GM19324 (cell line): ENCODE data around the gene KRTAP10-2.
"Not testable (repeated sequence)": the region's sequence is repeated elsewhere in the genome, so short reads cannot be mapped to it uniquely, and the experiment has no call there.

Source experiments
- ATAC-seq: cut with Tn5 transposase; IDR thresholded peaks from one replicate; pipeline ENCODE4 v1.9.1; 2021; ENCODE audit warnings: mild to moderate bottlenecking, moderate library complexity; ENCODE audit not compliant: unreplicated experiment, low FRiP score

Gene KRTAP10-2

GRCh38 chr21:44583800-44584147 lies 32.5 kb upstream of the KRTAP10-2 start:
- no peak for ATAC-seq

- no peak for ATAC-seq
Measured at GRCh38 chr21:44583089-44583799, 31.9 kb upstream of the KRTAP10-2 start.

DNA sequence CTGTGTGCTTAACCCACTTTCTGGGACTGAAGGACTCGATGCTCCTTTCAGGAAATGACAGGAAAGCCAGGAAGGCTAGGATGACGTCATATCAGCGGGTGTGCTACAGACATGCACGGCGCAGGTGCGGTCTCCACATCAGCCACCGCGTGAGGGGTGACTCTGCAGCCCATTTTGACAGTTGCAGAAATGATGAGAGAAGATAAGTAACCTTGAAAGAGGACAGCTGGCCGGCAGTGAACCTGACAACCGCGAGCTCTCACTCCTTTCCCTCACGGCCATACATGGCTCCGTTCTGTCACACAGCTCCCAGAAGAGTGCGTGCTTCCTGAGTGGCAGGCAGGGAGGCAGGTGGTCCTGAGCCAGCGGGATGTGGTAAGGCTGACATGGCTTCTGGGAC lies 30.8 kb upstream of the KRTAP10-2 start:
- ATAC-seq = no peak

- no peak for ATAC-seq
Measured at GRCh38 chr21:44581158-44581557, 29.9 kb upstream of the KRTAP10-2 start.

DNA sequence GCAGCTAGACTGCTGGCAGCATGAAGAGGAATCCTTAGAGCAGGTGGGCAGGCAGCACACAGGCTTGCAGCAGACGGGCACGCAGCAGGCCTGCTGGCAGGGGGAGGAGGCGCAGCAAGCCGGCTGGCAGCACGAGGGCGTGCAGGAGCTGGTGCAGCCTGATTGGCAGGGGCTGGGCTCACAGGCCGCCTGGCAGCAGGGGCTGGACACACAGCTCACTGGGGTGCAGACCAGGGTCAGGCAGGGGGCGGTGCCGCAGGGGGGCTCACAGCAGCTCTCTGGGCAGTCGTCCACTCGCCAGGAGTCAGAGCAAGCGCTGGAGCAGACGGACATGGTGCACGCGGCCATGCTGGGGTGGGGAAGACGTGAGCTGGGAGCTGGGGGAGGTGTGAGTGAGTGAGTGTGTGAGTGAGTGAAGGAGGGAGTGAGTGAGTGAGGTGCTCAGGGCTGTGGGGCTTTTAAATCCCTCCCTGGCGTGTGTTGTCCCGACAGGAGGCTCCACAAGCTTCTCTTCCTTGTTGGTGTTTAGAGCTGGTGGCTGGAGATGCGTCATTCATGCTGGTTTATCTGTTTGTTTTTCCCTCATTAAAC lies 29.0 kb upstream of the KRTAP10-2 start, which contains the start of gene KRTAP10-5:
KRTAP10-5 (minus strand) TSS at position 374 of the 591 bp plus-strand sequence; CDS start at position 348, 26 bp downstream.
- ATAC-seq = not testable (repeated sequence)

DNA sequence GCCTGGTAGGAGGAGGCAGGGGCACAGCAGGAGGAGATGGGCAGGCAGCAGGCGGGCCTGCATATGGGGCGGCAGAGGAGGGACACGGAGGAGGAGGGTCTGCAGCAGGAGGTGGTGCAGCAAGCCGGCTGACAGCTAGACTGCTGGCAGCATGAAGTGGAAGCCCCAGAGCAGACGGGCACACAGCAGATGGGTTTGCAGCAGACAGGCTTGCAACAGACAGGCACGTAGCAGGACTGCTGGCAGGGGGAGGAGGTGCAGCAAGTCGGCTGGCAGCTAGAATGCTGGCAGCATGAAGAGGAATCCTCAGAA lies 28.5 kb upstream of the KRTAP10-2 start:
- ATAC-seq = no peak

- no peak for ATAC-seq
Measured at GRCh38 chr21:44579056-44579832, 27.9 kb upstream of the KRTAP10-2 start.

DNA sequence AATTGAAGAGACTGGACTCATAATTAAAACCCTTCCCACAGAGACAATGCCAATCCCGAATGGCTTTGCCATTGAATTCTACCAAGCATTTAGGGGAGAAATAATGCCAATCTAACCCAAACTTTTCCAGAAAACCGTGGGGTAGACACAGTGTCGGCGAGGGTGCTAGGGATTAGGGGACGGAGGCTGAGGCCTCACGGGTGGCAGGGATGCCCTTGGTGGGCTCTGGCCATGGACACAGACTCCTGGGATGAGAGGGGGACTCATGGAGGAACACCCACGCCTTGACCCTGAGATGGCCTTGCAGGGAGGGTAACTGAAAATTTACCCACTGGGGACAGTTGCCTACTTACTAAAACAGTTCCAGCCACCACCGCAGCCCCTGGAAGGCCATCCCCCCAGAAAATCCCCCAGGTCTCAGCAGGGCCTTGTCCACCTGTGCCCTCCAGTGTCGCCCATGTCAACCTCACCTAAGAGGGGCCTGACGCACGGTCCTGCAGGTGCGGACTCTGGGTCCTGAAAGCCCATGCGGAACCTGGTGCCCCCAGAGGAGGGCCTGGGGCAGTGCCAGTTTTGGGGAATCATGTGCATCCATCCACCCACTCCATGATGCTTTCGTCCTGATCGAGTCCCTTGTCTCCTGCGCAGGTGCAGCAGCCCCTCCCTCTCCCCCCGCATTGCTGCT lies 27.2 kb upstream of the KRTAP10-2 start:
- no peak for ATAC-seq

- no peak for ATAC-seq
Measured at GRCh38 chr21:44576025-44576420, 24.7 kb upstream of the KRTAP10-2 start.

- no peak for ATAC-seq
Measured at GRCh38 chr21:44575307-44576024, 24.2 kb upstream of the KRTAP10-2 start.

DNA sequence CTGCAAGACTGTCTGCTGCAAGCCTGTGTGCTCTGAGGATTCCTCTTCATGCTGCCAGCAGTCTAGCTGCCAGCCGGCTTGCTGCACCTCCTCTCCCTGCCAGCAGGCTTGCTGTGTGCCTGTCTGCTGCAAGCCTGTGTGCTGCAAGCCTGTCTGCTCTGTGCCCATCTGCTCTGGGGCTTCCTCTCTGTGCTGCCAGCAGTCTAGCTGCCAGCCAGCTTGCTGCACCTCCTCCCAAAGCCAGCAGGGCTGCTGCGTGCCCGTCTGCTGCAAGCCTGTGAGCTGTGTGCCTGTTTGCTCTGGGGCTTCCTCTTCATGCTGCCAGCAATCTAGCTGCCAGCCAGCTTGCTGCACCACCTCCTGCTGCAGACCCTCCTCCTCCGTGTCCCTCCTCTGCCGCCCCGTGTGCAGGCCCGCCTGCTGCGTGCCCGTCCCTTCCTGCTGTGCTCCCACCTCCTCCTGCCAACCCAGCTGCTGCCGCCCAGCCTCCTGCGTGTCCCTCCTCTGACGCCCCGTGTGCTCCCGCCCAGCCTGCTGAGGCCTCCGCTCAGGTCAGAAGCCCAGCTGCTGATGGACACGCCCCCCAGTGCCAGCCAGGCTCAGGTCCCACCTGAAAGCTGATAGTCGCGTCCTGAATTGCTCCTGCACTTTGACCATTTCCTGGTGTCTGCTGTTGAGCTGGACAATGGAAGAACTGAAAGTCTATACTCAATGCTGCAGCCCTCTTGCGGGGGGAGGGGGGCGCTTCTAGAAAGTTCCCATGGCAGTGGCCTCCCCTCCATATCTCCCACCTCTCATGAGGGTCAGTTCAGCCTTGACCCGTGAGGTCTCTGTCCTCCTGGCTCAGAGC lies 23.4 kb upstream of the KRTAP10-2 start:
- no peak for ATAC-seq

DNA sequence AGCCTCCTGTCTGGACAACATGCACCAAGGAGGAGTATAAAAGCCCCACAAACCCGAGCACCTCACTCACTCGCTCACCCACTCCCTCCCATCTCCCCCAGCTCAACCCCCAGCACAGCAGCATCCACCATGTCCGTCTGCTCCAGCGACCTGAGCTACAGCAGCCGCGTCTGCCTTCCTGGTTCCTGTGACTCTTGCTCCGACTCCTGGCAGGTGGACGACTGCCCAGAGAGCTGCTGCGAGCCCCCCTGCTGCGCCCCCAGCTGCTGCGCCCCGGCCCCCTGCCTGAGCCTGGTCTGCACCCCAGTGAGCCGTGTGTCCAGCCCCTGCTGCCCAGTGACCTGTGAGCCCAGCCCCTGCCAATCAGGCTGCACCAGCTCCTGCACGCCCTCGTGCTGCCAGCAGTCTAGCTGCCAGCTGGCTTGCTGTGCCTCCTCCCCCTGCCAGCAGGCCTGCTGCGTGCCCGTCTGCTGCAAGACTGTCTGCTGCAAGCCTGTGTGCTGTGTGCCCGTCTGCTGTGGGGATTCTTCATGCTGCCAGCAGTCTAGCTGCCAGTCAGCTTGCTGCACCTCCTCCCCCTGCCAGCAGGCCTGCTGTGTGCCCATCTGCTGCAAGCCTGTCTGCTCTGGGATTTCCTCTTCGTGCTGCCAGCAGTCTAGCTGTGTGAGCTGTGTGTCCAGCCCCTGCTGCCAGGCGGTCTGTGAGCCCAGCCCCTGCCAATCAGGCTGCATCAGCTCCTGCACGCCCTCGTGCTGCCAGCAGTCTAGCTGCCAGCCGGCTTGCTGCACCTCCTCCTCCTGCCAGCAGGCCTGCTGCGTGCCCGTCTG lies 22.5 kb upstream of the KRTAP10-2 start, which contains the start of gene KRTAP10-4:
KRTAP10-4 (plus strand) TSS at position 100 of the 827 bp plus-strand sequence; CDS start at position 130, 30 bp downstream.
- not testable (repeated sequence) for ATAC-seq

DNA sequence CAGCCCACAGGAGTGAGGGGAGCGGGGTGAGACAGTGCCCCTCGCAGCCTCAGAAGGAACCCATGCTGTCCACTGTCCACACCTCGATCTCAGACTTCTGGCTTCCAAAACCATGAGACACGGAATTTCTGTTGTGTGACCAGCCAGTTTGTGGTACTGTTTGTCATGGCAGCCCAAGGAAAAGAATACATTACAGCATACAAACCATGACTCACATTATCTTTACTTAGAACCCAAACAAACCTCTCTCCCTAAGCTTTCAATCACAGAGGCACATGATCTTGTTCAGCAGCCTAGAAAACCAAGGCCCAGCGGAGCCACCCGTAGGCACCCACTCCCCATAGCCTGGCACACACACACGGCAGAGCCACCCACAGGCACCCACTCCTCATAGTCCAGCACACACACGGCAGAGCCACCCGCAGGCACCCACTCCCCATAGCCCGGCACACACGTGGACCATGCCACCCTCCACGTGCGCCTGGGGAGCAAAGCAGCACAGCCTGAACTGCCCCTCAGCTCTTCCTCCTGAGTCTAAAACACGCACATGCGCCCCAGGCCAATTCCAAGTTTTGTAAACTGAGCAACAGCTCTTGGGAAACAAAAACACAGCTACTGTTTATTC lies 21.8 kb upstream of the KRTAP10-2 start:
- ATAC-seq = no peak

DNA sequence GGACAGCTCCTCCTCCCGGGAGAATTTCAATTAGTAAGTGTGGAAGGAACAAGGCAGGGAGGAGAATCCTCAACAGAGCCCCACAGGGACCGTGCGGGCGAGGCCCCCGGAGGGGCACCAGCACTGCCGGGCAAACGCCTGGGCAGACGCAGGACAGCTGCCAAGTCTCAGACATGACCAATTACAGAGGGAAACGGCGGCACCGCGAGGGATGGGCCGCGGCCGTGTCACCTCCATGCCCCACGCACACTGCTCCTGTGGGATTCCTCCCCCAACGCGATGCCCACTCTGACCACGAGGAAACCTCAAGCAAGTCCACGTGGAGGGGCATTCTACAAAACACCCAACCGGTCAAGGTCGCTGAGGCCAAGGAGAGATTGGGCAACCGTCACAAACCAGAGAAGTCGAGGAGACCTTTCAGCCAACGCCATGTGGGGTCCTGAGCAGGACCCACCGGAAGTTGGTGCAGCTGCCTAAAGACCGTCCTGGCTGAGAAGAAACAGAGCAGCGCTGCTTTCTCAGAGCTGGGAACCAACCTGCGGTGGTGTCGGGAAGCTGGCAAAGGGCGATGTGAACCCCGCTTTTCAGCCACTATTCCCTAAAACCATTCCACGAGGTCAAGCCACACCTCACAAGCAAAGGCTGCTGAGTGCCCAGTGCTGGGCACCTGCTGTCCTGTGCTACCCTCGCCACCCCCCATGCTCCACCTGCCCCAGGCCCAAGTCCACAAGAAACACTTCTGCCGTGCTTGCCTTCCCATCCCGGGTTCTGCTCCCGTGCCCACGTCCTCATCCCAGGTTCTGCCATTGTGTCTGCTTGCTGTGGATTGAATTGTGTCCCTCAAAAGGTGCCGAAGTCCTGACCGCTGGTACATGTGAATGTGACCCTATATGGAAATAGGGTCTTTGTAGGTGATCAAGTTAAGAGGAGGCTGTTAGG lies 20.8 kb upstream of the KRTAP10-2 start:
- ATAC-seq = no peak

GRCh38 chr21:44571296-44571695 lies 20.0 kb upstream of the KRTAP10-2 start:
- ATAC-seq = no peak

GRCh38 chr21:44569861-44570517 lies 18.7 kb upstream of the KRTAP10-2 start:
- no peak for ATAC-seq
